Esophagus squamous epithelium (tissue), 5 donors: ENCODE results near the gene ACTN4. TPM values are rescaled to one million over a fixed set of nuclear protein-coding genes. Genes with fewer than 3 reads are reported as not detected.

ENCODE experiments used
- DNase-seq: peaks from one replicate; lab custom pipeline; 2025; lab: John Stamatoyannopoulos, UW
- H3K27ac ChIP-seq, 4 donors: fragments of 200-600 bp; sonication (generic); one replicate each; pipeline ENCODE4 v1.5.1; 2016 to 2019; ENCODE audit warnings: mild to moderate bottlenecking in 1 of 4
- H3K27me3 ChIP-seq, 4 donors: fragments of 200-600 bp; sonication (generic); 1 replicate in 3 of 4; 2 replicates in 1 of 4; pipeline versions ENCODE4 v1.5.1 to v1.6.0; 2017 to 2021; ENCODE audit warnings: antibody characterized with exemption in 1 of 4
- H3K36me3 ChIP-seq, 3 donors: fragments of 200-600 bp; sonication (generic); one replicate each; pipeline ENCODE4 v1.5.1; 2016 to 2019
- H3K4me1 ChIP-seq, 3 donors: fragments of 200-600 bp; sonication (generic); one replicate each; pipeline ENCODE4 v1.5.1; 2017 to 2019
- H3K4me3 ChIP-seq, 4 donors: fragments of 200-600 bp; sonication (generic); 1 replicate in 3 of 4; 2 replicates in 1 of 4; pipeline ENCODE4 v1.5.1; 2016 to 2019; ENCODE audit warnings: mild to moderate bottlenecking in 2 of 4, moderate library complexity in 1 of 4
- H3K9me3 ChIP-seq, 3 donors: fragments of 200-600 bp; sonication (generic); one replicate each; pipeline ENCODE4 v1.5.1; 2016 to 2019
- POLR2A ChIP-seq, 4 donors: fragments of 450-650 bp; IDR thresholded peaks; one replicate each; pipeline ENCODE4 v1.6.1; 2017; ENCODE audit warnings: antibody characterized with exemption in 4 of 4, mild to moderate bottlenecking in 4 of 4, moderate library complexity in 3 of 4
- WGBS, 2 donors: methylation state at CpG; one replicate each; pipeline ENCODE4 v1.1.5; 2018; 5-methylcytosine and 5-hydroxymethylcytosine counted together
- intact Hi-C: fragments of 100-400 bp; cut with DNase I; formaldehyde crosslinking; loops from one replicate; pipeline ENCODE4 v1.15.0; 2022
- total RNA-seq, 4 donors: library from RNA; depleted of rRNA; stranded (reverse); fragments of >200 nt; gene quantifications; one replicate each; pipeline ENCODE4 v1.1.0, GENCODE V29; 2016
- TF ChIP-seq, protein P1 (sequence below), 6 experiments: fragments of 450-650 bp in 4 of 6; fragments of 200-600 bp in 2 of 6; sonication (generic) in 2 of 6; IDR thresholded peaks; one replicate each; pipeline ENCODE4 v1.5.1; 2016 to 2019; ENCODE audit warnings: antibody characterized with exemption in 6 of 6, mild to moderate bottlenecking in 4 of 6, moderate library complexity in 4 of 6
- donor health status: DM: yes; HTN: yes; CAD: no.

ACTN4 gene
- total RNA-seq, 4 donors from 2014 or later, result 302 to 705 (median 414) TPM

DNA sequence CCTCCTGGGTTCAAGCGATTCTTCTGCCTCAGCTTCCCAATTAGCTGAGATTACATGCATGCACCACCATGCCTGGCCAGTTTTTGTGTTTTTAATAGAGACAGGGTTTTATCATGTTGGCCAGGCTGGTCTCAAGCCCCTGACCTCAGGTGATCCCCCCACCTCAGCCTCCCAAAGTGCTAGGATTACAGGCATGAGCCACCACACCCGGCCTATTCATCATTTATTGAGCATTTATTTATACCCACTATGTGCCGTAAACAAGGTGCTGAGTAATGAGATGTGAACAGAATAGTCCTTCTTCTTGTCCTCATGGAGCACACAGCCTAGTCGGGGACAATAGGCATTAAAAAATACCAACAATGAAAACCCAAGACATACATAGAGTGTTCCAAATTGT lies 25.6 kb downstream of the ACTN4 start:
- no peak for DNase-seq
- Histone ChIP-seq H3K4me3 (no peak overlapping the region), H3K4me1 (peaks cover 52 to 96% (median 70%) of the 10 kb centered on the region in 3 donors), H3K27ac (peak overlapping the region; percentile 47 to 100 (median 84)), H3K9me3 (no peaks in the 10 kb centered on the region), H3K36me3 (peaks cover 0 to 38% (median 0%) of the 10 kb centered on the region in 3 donors), H3K27me3 (no peaks in the 10 kb centered on the region)
- 80 to 86% methylated on average over 4 of the region's 4 CpGs for WGBS, 2 donors
- TF ChIP-seq, protein P1, sequence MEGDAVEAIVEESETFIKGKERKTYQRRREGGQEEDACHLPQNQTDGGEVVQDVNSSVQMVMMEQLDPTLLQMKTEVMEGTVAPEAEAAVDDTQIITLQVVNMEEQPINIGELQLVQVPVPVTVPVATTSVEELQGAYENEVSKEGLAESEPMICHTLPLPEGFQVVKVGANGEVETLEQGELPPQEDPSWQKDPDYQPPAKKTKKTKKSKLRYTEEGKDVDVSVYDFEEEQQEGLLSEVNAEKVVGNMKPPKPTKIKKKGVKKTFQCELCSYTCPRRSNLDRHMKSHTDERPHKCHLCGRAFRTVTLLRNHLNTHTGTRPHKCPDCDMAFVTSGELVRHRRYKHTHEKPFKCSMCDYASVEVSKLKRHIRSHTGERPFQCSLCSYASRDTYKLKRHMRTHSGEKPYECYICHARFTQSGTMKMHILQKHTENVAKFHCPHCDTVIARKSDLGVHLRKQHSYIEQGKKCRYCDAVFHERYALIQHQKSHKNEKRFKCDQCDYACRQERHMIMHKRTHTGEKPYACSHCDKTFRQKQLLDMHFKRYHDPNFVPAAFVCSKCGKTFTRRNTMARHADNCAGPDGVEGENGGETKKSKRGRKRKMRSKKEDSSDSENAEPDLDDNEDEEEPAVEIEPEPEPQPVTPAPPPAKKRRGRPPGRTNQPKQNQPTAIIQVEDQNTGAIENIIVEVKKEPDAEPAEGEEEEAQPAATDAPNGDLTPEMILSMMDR (IDR thresholded peaks at IDR 0.05), result no peak
- no peak for TF ChIP-seq POLR2A (IDR thresholded peaks at IDR 0.05)
- intact Hi-C loops, result no loop called here

DNA sequence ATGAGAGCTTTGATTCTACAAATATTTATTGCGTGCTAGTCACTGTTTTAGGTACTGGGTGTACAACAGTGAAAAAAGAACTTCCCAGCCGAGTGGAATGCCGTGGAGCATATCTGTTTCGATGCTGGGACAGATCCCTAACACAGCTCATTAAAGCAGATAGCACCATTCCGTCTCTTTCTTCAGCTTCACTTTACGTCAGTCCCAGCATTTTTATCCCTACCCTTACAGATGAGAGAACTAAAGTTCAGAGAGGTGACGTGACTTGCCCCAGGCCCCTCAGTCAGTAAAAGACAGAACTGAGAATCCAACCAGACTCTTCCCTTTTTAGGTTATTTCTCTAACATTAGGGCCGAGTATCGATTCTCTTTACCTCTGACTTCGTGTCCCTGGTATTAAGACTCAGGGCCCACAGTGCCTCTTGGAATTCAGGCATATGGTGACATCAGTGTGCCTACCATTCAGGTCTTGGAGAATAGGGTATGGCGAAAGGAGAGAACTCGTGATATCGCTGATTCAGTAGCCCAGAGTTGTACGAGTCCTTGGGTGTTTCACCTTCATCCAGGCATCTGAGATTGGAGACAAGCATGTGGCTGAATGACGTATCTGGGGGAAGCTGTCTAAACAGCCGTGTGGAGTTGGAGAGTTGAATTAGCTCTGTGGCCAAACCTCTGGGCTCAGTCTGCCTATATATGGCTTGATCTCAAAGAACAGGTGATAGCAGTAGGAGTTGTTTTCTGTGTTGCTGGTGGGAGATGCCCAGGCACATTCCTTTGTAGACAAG lies 27.1 kb downstream of the ACTN4 start:
- intact Hi-C loops, result no loop called here

DNA sequence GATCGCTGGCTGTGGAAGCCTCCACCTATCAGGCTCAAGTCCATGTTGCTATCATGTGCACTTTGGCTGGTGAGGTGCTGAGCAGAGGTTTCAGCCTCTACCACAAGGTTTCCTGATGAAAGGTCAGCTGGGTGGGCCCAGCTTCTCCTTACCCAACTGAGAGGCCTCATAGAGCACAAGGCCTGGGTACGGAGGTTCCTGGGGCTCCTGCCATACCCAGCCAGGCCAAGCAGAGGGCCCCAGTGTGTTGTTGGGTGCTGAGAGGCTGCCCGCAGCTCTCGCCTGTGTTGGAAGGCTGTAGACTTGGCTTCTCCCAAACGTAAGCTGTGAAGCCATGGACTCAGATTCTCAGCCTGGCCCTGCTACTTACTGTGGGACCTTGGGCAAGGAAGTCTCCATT lies 28.2 kb downstream of the ACTN4 start:
- no peaks in the 10 kb centered on the region for H3K9me3 ChIP-seq
- TF ChIP-seq, protein P1 (IDR thresholded peaks at IDR 0.05), result peak in 1 of 6 experiments; percentile 17
- TF ChIP-seq POLR2A (IDR thresholded peaks at IDR 0.05), result no peak
- no peaks in the 10 kb centered on the region for H3K27me3 ChIP-seq
- H3K36me3 ChIP-seq, result peaks cover 0 to 30% (median 0%) of the 10 kb centered on the region in 3 donors
- intact Hi-C loops, result no loop called here
- H3K4me3 ChIP-seq, result no peak overlapping the region
- peak overlapping the region; percentile 77 to 99 (median 94) for H3K27ac ChIP-seq
- DNase-seq, result no peak
- peaks cover 35 to 96% (median 69%) of the 10 kb centered on the region in 3 donors for H3K4me1 ChIP-seq
- WGBS, 2 donors, result 83 to 95% methylated on average over 1 to 3 of the region's 5 CpGs

More for the DNA sequence above, 27.1 kb downstream of the ACTN4 start:
- 47 to 55% methylated on average over 15 to 16 of the region's 16 CpGs for WGBS, 2 donors
- no peak for DNase-seq
- Histone ChIP-seq H3K9me3 (no peaks in the 10 kb centered on the region), H3K27me3 (no peaks in the 10 kb centered on the region), H3K4me1 (peaks cover 44 to 96% (median 68%) of the 10 kb centered on the region in 3 donors), H3K27ac (peak overlapping the region; percentile 77 to 99 (median 94)), H3K4me3 (no peak overlapping the region), H3K36me3 (peaks cover 0 to 36% (median 0%) of the 10 kb centered on the region in 3 donors)
- no peak for TF ChIP-seq POLR2A (IDR thresholded peaks at IDR 0.05)
- TF ChIP-seq, protein P1 (IDR thresholded peaks at IDR 0.05), result no peak

DNA sequence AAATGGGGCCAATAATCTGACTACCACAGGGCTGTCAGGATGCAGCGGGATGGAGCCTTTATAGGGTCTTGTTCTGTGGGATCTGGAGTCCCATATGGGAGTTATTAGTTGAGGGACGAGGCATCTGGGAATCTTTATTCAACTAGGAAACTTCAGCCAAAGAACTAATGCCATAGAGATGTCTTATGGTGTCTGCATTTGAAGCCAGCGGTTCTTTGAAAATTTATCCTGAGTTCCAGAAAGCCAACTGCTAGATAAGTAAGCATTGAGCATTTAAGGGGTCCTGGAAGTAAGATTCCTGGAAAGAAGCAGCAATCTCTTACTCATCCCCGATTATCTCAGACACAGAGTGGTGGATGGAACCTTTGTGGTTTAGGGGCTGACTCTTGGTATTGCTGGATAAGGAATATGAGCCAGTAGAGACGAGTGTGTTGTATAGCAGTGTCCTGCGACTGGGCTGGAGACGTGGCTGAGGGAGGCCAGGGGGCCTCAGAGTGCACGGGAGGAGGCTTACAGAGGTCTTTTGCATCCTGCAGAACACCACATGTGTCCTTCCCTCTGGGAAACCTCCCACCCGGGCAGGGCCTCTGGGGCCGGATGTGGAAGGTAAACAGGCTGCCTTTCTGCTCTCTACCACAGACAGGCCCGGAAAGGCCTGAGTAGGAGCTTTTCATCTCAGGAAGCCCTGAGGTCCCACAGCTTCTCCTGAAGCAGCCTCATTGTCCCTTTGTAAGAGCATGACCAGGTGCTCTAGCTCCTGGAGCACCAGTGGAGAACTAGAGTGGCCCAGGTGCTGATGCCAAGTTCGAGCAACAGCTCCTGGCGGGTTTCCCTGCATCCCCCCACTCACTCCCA lies 28.8 kb downstream of the ACTN4 start:
- TF ChIP-seq, protein P1 (IDR thresholded peaks at IDR 0.05), result no peak
- no peak for TF ChIP-seq POLR2A (IDR thresholded peaks at IDR 0.05)
- Histone ChIP-seq H3K36me3 (peaks cover 0 to 30% (median 0%) of the 10 kb centered on the region in 3 donors), H3K9me3 (no peaks in the 10 kb centered on the region), H3K27ac (peak overlapping the region; percentile 77 to 99 (median 94)), H3K4me1 (peaks cover 35 to 96% (median 65%) of the 10 kb centered on the region in 3 donors), H3K27me3 (no peaks in the 10 kb centered on the region), H3K4me3 (no peak overlapping the region)
- 41 to 52% methylated on average over 8 to 10 of the region's 13 CpGs for WGBS, 2 donors
- no peak for DNase-seq
- intact Hi-C loops, result no loop called here
